Uterus (tissue), 4 donors: ENCODE measurements around the gene IL17D. TPM values are rescaled to one million over a fixed set of nuclear protein-coding genes. Genes with fewer than 3 reads are reported as not detected.

ENCODE experiments used
- DNase-seq, 2 donors: peaks; one replicate each; pipeline ENCODE4 v3.0.0-alpha.2; 2019 to 2020
- H3K27ac ChIP-seq, 2 donors: fragments of 200-600 bp; sonication (generic); 1 replicate in 1 of 2; 2 replicates in 1 of 2; pipeline ENCODE4 v1.5.1; 2016 to 2018
- H3K27me3 ChIP-seq, 2 donors: fragments of 200-600 bp; sonication (generic); one replicate each; pipeline ENCODE4 v1.5.1; 2018 to 2019; ENCODE audit warnings: control low read depth in 1 of 2
- H3K36me3 ChIP-seq, 2 donors: fragments of 200-600 bp; sonication (generic); one replicate each; pipeline ENCODE4 v1.5.1; 2019; ENCODE audit warnings: control low read depth in 1 of 2
- H3K4me1 ChIP-seq, 2 donors: fragments of 200-600 bp; sonication (generic); one replicate each; pipeline ENCODE4 v1.5.1; 2018 to 2019; ENCODE audit warnings: control low read depth in 1 of 2
- H3K4me3 ChIP-seq, 2 donors: fragments of 200-600 bp; sonication (generic); 1 replicate in 1 of 2; 2 replicates in 1 of 2; pipeline ENCODE4 v1.5.1; 2018 to 2019; ENCODE audit warnings: mild to moderate bottlenecking in 1 of 2
- H3K9me3 ChIP-seq, 2 donors: fragments of 200-600 bp; sonication (generic); one replicate each; pipeline ENCODE4 v1.5.1; 2019; ENCODE audit warnings: control low read depth in 1 of 2
- CTCF ChIP-seq, 4 experiments: fragments of 200-600 bp in 2 of 4; fragments of 450-650 bp in 2 of 4; sonication (generic) in 2 of 4; IDR thresholded peaks; one replicate each; pipeline ENCODE4 v1.5.1; 2016 to 2019; ENCODE audit warnings: antibody characterized with exemption in 4 of 4, mild to moderate bottlenecking in 2 of 4, moderate library complexity in 1 of 4
- POLR2A ChIP-seq, 2 donors: fragments of 450-650 bp; IDR thresholded peaks; one replicate each; pipeline ENCODE4 v1.6.1; 2016; ENCODE audit warnings: antibody characterized with exemption in 2 of 2, mild to moderate bottlenecking in 1 of 2, moderate library complexity in 1 of 2
- intact Hi-C: fragments of 100-400 bp; cut with DNase I; formaldehyde crosslinking; loops from one replicate; pipeline ENCODE4 v1.15.1; 2023; ENCODE audit warnings: low total_unique reads
- total RNA-seq, 4 donors: library from RNA; depleted of rRNA in 3 of 4; stranded (reverse); fragments of >200 nt in 3 of 4; gene quantifications; one replicate each; pipeline versions ENCODE4 v1.1.0 to v1.2.4, GENCODE V29; 2014 to 2023
- donor health status: DM: yes; HTN: yes; CAD: no.

Gene IL17D
- total RNA-seq, 4 donors from 2014 or later: 2.7 to 5.6 TPM; not detected in 2

- DNase-seq: no peak
- no peaks in the 10 kb centered on the region for H3K36me3 ChIP-seq
- intact Hi-C loops: no loop called here
- no peaks in the 10 kb centered on the region for H3K27me3 ChIP-seq
- H3K9me3 ChIP-seq: peaks cover 0 to 12% of the 10 kb centered on the region in 2 donors
- no peak overlapping the region for H3K4me3 ChIP-seq
- H3K4me1 ChIP-seq: peaks cover 0 to 3% of the 10 kb centered on the region in 2 donors
- no peak for TF ChIP-seq CTCF (IDR thresholded peaks at IDR 0.05)
- TF ChIP-seq POLR2A (IDR thresholded peaks at IDR 0.05): no peak
- no peak overlapping the region for H3K27ac ChIP-seq
These were observed 66.3 kb downstream of the IL17D start for GRCh38 chr13:20769834-20770233.

Other genes with a start within 250 kb of the IL17D start
- gene CRYL1, start 177.8 kb upstream of the IL17D start, total RNA-seq: 10 to 100 TPM; 35.6 to 90.4 (median 50.7) TPM
- gene IFT88, start 136.5 kb upstream of the IL17D start, total RNA-seq: 10 to 100 TPM in 2 of 4 donors, 1 to 10 TPM in 2; 7.9 to 47.5 (median 27.6) TPM
- gene EEF1AKMT1, start 70.3 kb downstream of the IL17D start, total RNA-seq: 10 to 100 TPM in 3 of 4 donors, 1 to 10 TPM in 1; 5.0 to 28.5 (median 21.7) TPM
- gene XPO4, start 199.0 kb downstream of the IL17D start, total RNA-seq: 10 to 100 TPM in 2 of 4 donors, 1 to 10 TPM in 2; 4.9 to 35.4 (median 13.3) TPM